Body of pancreas (tissue), 4 donors: ENCODE data around the gene MALT1. TPM values are rescaled to one million over a fixed set of nuclear protein-coding genes. Genes with fewer than 3 reads are reported as not detected.

Experiments
- ATAC-seq: fragments of 150-250 bp; one replicate; pipeline ENCODE4 v1.9.1; 2016
- DNase-seq, 4 donors: peaks; one replicate each; pipeline ENCODE4 v3.0.0-alpha.2; 2019
- H3K27ac ChIP-seq, 4 donors: fragments of 200-600 bp; sonication (generic); 1 replicate in 3 of 4; 2 replicates in 1 of 4; pipeline versions ENCODE4 v1.5.1 to v1.6.1; 2016 to 2019; ENCODE audit warnings: mild to moderate bottlenecking in 1 of 4, mixed read lengths in 1 of 4, moderate library complexity in 1 of 4
- H3K27me3 ChIP-seq, 2 donors: fragments of 200-600 bp; sonication (generic); one replicate each; pipeline ENCODE4 v1.6.0; 2016; ENCODE audit warnings: mild to moderate bottlenecking in 1 of 2
- H3K36me3 ChIP-seq, 2 donors: fragments of 200-600 bp; sonication (generic); replicated peaks in 1 of 2; 2 replicates each; pipeline ENCODE4 v1.5.1; 2016; ENCODE audit warnings: low read depth in 2 of 2; ENCODE audit not compliant: insufficient read depth in 1 of 2
- H3K4me1 ChIP-seq: fragments of 200-600 bp; sonication (generic); one replicate; pipeline ENCODE4 v1.6.0; 2016
- H3K4me3 ChIP-seq, 2 donors: fragments of 200-600 bp; sonication (generic); 1 replicate in 1 of 2; 2 replicates in 1 of 2; pipeline ENCODE4 v1.5.1; 2016 to 2019
- H3K9me3 ChIP-seq, 3 donors: fragments of 200-600 bp; sonication (generic); 1 replicate in 2 of 3; 2 replicates in 1 of 3; pipeline ENCODE4 v1.5.1; 2016
- POLR2A ChIP-seq, 3 donors: fragments of 450-650 bp; IDR thresholded peaks; one replicate each; pipeline ENCODE4 v1.6.1; 2016; ENCODE audit warnings: antibody characterized with exemption in 3 of 3, mild to moderate bottlenecking in 2 of 3
- WGBS, 2 donors: methylation state at CpG; one replicate each; pipeline ENCODE4 v1.1.5; 2017; 5-methylcytosine and 5-hydroxymethylcytosine counted together
- intact Hi-C: fragments of 100-400 bp; cut with DNase I; formaldehyde crosslinking; loops from one replicate; pipeline ENCODE4 v1.15.1; 2023
- total RNA-seq, 2 donors: library from RNA; depleted of rRNA; stranded (reverse); fragments of >200 nt; gene quantifications; one replicate each; pipeline ENCODE4 v1.1.0, GENCODE V29; 2016
- TF ChIP-seq, protein P1 (sequence below), 7 experiments: fragments of 450-650 bp in 4 of 7; fragments of 200-600 bp in 3 of 7; sonication (generic) in 3 of 7; IDR thresholded peaks; one replicate each; pipeline ENCODE4 v1.5.1; 2016 to 2019; ENCODE audit warnings: antibody characterized with exemption in 7 of 7

Gene MALT1
- total RNA-seq, 2 donors from 2014 or later, result 9.6 to 14.5 TPM

DNA sequence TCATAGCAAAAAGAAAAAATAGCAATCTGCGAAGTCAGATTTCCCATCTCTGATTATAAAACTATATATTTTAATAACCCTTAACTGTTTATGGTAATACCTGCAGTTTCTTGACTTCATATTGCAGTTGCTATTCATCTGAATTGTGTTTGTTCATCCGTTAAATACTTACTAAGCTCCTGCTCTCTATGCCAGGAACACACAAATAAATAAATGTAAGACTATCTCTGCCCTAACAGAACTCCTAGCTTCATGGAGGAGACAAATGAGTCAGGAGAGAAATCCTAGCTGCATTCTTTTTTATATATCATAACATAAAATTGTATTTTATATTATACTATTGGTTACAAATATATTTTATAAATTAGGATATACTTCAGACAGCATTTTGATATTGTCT, 61.2 kb downstream of the MALT1 start:
- TF ChIP-seq, protein P1, sequence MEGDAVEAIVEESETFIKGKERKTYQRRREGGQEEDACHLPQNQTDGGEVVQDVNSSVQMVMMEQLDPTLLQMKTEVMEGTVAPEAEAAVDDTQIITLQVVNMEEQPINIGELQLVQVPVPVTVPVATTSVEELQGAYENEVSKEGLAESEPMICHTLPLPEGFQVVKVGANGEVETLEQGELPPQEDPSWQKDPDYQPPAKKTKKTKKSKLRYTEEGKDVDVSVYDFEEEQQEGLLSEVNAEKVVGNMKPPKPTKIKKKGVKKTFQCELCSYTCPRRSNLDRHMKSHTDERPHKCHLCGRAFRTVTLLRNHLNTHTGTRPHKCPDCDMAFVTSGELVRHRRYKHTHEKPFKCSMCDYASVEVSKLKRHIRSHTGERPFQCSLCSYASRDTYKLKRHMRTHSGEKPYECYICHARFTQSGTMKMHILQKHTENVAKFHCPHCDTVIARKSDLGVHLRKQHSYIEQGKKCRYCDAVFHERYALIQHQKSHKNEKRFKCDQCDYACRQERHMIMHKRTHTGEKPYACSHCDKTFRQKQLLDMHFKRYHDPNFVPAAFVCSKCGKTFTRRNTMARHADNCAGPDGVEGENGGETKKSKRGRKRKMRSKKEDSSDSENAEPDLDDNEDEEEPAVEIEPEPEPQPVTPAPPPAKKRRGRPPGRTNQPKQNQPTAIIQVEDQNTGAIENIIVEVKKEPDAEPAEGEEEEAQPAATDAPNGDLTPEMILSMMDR (IDR thresholded peaks at IDR 0.05), result no peak
- TF ChIP-seq POLR2A (IDR thresholded peaks at IDR 0.05), result no peak
- H3K27ac ChIP-seq, result no peak overlapping the region
- H3K36me3 ChIP-seq, result peaks cover 0 to 12% of the 10 kb centered on the region in 2 donors
- no peak for ATAC-seq
- DNase-seq, result no peak
- H3K27me3 ChIP-seq, result no peaks in the 10 kb centered on the region
- intact Hi-C loops, result no loop called here
- WGBS, 2 donors, result 81 to 83% methylated on average over 2 of the region's 2 CpGs
- H3K4me3 ChIP-seq, result no peak overlapping the region
- no peaks in the 10 kb centered on the region for H3K9me3 ChIP-seq
- no peaks in the 10 kb centered on the region for H3K4me1 ChIP-seq

DNA sequence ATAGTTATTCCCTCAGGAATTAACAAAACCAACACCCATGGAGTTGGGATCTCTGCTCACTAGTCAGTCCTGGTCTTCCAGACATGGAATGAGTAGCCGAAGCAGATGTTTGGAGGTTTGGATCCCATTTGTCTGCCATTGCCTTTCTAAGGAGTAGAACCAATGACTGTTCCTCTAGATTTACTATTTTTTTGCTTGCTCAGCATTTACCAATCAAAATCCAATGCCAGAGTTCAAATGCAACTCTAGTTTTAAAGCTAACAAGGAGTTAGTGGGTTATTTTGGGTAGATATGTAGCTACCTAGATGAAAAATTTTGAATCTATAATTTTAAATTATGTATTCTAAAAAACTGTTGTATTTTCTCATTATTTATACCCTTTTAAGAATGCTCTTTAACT, 62.6 kb downstream of the MALT1 start:
- peaks cover 0 to 12% of the 10 kb centered on the region in 2 donors for H3K36me3 ChIP-seq
- no peaks in the 10 kb centered on the region for H3K9me3 ChIP-seq
- no peak overlapping the region for H3K4me3 ChIP-seq
- no peaks in the 10 kb centered on the region for H3K27me3 ChIP-seq
- DNase-seq (no peak), ATAC-seq (no peak)
- H3K4me1 ChIP-seq, result no peaks in the 10 kb centered on the region
- intact Hi-C loops, result no loop called here
- H3K27ac ChIP-seq, result no peak overlapping the region
- 95 to 100% methylated on average over 1 of the region's 1 CpG for WGBS, 2 donors
- TF ChIP-seq, protein P1 (IDR thresholded peaks at IDR 0.05), result no peak
- no peak for TF ChIP-seq POLR2A (IDR thresholded peaks at IDR 0.05)

DNA sequence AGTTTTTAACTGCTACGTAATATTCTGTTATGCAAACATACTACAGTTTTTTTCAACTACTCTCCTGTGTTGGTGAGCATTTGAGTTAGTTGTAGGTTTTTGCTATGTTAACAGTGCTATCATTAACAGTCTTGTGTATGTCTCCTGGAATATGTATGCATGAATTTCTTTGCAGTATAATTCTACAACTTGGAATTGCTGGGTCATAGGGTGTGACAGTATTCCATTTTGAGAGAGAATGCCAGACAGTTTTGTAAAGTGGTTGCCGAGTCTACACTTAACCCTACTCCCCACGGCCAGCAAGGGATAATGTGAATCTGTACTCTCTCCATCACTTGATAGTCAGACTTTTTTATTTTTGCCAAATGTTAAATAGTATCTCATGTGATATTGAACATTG, 67.1 kb downstream of the MALT1 start:
- 89 to 91% methylated on average over 3 of the region's 3 CpGs for WGBS, 2 donors
- H3K27ac ChIP-seq, result no peak overlapping the region
- H3K4me3 ChIP-seq, result no peak overlapping the region
- DNase-seq (no peak), ATAC-seq (no peak)
- H3K4me1 ChIP-seq, result no peaks in the 10 kb centered on the region
- intact Hi-C loops, result no loop called here
- peaks cover 0 to 17% of the 10 kb centered on the region in 2 donors for H3K36me3 ChIP-seq
- H3K9me3 ChIP-seq, result no peaks in the 10 kb centered on the region
- H3K27me3 ChIP-seq, result no peaks in the 10 kb centered on the region
- no peak for TF ChIP-seq POLR2A (IDR thresholded peaks at IDR 0.05)
- TF ChIP-seq, protein P1 (IDR thresholded peaks at IDR 0.05), result no peak

DNA sequence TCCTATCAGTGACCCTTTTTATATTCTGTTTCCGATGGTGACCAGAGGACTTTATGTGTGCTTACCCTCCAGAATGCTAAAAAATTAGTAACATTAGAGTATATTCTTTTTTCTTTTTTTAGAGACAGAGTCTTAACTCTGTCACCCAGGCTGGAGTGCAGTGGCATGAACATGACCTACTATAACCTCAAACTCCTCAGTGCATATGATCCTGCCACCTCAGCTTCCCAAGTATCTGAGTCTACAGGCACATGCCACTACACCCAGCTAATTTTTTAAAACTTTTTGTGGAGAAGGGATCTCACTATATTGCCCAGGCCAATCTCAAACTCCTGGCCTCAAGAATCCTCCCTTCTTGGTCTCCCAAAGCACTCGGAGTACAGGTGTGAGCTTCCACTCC, 74.6 kb downstream of the MALT1 start:
- TF ChIP-seq, protein P1 (IDR thresholded peaks at IDR 0.05), result no peak
- no peak for TF ChIP-seq POLR2A (IDR thresholded peaks at IDR 0.05)
- Histone ChIP-seq H3K36me3 (peaks cover 19 to 21% of the 10 kb centered on the region in 2 donors), H3K4me1 (no peaks in the 10 kb centered on the region), H3K9me3 (no peaks in the 10 kb centered on the region), H3K27me3 (no peaks in the 10 kb centered on the region), H3K27ac (no peak overlapping the region), H3K4me3 (no peak overlapping the region)
- no peak for ATAC-seq
- intact Hi-C loops, result no loop called here
- WGBS, 2 donors, result 91 to 100% methylated on average over 2 of the region's 2 CpGs
- DNase-seq, result no peak

DNA sequence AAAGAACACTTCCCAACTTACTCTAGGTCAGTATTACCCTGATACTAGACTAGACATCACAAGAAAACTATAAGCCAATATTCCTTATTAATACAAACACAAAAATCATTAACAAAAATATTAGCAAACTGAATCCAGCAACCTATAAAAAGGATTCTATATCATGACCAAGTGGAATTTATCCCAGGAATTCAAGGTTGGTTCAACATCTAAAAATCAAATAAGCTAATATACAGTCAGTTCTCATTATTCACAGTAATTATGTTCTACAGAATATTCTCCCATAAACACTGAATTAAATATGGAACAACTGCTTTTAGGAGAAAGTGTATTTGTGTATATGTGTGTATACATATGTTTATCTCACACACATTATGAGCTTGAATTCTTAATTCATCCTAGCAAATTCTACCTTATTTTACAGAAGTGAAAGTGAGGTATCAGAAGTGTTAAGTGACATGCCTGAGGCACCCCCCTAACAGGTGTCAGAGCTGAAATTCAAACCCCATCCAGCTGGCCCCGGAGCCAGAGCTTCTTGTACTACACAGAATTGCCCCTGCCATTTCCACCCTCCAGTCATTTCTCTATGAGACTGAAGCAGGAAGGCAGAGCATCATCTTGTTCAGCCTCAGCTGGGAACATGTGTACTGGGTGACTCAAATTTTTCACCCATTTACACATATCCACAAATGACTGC, 77.8 kb downstream of the MALT1 start:
- WGBS, 2 donors, result 90 to 94% methylated on average over 1 of the region's 1 CpG
- Histone ChIP-seq H3K4me3 (no peak overlapping the region), H3K4me1 (no peaks in the 10 kb centered on the region), H3K9me3 (no peaks in the 10 kb centered on the region), H3K36me3 (peaks cover 18 to 21% of the 10 kb centered on the region in 2 donors), H3K27me3 (no peaks in the 10 kb centered on the region), H3K27ac (no peak overlapping the region)
- TF ChIP-seq POLR2A (IDR thresholded peaks at IDR 0.05), result no peak
- TF ChIP-seq, protein P1 (IDR thresholded peaks at IDR 0.05), result no peak
- DNase-seq (no peak), ATAC-seq (no peak)
- intact Hi-C loops, result no loop called here
